HG02759 (cell line): ENCODE measurements around the gene VEGFA.

Experiments used
- ATAC-seq: cut with Tn5 transposase; IDR thresholded peaks from one replicate; pipeline ENCODE4 v1.9.1; 2021; ENCODE audit warnings: mild to moderate bottlenecking, moderate library complexity; ENCODE audit not compliant: unreplicated experiment

VEGFA gene

DNA sequence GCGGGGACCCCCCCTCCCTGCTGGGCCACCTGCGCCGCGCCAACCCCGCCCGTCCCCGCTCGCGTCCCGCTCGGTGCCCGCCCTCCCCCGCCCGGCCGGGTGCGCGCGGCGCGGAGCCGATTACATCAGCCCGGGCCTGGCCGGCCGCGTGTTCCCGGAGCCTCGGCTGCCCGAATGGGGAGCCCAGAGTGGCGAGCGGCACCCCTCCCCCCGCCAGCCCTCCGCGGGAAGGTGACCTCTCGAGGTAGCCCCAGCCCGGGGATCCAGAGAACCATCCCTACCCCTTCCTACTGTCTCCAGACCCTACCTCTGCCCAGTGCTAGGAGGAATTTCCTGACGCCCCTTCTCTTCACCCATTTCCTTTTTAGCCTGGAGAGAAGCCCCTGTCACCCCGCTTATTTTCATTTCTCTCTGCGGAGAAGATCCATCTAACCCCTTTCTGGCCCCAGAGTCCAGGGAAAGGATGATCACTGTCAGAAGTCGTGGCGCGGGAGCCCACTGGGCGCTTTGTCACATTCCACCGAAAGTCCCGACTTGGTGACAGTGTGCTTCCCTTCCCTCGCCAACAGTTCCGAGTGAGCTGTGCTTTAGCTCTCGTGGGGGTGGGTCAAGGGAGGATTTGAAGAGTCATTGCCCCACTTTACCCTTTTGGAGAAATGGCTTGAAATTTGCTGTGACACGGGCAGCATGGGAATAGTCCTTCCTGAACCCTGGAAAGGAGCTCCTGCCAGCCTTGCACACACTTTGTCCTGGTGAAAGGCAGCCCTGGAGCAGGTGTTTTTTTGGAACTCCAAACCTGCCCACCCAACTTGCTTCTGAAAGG, 2.1 kb downstream of the VEGFA start:
- peak; percentile 23 for ATAC-seq

DNA sequence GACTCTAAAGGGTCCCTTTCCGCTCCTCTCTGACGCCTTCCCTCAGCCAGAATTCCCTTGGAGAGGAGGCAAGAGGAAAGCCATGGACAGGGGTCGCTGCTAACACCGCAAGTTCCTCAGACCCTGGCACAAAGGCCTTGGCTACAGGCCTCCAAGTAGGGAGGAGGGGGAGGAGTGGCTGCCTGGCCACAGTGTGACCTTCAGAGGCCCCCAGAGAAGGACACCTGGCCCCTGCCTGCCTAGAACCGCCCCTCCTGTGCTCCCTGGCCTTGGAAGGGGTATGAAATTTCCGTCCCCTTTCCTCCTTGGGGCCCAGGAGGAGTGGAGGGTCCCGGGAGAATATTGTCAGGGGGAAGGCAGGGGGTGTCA, 2.7 kb downstream of the VEGFA start:
- no peak for ATAC-seq

DNA sequence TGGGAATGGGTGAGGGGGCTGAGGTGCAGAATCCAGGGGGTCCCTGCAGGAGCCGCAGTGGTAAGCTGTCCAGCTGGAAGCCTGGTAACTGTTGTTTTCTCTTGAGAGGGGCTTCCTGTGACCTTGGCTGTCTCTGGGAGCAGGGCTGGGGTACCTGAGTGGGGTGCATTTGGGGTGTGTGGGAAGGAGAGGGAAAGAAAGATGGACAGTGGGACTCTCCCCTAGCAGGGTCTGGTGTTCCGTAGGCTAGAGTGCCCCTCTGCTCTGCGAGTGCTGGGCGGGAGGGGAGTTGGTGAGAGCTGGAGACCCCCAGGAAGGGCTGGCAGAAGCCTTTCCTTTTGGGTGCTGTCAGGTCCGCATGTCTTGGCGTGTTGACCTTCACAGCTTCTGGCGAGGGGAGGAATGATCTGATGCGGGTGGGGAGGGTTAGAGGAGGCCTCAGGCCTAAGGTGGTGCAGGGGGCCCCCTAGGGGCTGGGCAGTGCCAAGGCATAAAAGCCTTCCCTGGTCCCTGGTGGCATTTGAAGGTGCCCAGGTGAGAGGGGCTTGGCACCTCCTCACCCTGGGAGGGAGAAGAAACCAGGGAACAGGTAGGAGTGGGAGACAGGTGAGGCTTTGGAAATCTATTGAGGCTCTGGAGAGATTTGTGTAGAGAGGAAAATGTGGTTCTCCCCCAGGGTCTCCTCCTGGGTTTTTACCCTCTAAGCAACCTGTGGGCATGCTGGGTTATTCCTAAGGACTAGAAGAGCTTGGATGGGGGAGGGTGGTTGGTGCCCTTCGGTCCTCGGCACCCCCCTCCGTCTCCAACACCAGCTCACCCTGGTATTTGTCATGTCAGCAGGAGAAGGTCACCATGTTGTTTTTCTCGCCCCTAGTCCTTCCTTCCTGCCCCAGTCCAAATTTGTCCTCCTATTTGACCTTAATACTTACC, 3.3 kb downstream of the VEGFA start:
- ATAC-seq: no peak

DNA sequence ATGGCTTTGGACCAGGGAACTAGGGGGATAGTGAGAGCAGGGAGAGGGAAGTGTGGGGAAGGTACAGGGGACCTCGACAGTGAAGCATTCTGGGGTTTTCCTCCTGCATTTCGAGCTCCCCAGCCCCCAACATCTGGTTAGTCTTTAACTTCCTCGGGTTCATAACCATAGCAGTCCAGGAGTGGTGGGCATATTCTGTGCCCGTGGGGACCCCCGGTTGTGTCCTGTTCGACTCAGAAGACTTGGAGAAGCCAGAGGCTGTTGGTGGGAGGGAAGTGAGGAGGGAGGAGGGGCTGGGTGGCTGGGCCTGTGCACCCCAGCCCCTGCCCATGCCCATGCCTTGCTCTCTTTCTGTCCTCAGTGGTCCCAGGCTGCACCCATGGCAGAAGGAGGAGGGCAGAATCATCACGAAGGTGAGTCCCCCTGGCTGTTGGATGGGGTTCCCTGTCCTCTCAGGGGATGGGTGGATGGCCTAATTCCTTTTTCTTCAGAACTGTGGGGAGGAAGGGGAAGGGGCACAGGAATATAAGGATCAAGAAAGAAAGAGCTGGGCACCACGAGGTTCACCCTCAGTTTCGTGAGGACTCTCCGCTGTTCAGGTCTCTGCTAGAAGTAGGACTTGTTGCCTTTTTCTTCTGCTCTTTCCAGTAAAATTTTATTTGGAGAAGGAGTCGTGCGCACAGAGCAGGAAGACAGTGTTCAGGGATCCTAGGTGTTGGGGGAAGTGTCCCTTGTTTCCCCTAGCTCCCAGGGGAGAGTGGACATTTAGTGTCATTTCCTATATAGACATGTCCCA, 4.2 kb downstream of the VEGFA start:
- ATAC-seq: no peak

DNA sequence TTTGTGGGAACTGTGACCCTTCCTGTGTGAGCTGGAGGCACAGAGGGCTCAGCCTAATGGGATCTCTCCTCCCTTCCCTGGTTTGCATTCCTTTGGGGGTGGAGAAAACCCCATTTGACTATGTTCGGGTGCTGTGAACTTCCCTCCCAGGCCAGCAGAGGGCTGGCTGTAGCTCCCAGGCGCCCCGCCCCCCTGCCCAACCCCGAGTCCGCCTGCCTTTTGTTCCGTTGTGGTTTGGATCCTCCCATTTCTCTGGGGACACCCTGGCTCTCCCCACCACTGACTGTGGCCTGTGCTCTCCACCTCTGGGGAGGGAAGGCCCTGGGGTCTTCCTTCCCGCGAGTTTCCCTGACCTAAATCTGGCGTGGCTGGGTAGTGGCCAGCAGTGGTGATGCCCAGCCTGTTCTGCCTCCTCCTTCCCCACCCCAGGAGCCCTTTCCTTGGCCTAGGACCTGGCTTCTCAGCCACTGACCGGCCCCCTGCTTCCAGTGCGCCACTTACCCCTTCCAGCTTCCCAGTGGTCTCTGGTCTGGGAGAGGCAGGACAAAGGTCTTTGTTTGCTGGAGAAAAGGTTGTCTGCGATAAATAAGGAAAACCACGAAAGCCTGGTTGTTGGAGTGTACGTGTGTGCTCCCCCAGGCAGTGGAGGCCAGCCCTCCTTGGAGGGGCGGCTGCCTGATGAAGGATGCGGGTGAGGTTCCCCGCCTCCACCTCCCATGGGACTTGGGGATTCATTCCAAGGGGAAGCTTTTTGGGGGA, 4.9 kb downstream of the VEGFA start:
- ATAC-seq: no peak

DNA sequence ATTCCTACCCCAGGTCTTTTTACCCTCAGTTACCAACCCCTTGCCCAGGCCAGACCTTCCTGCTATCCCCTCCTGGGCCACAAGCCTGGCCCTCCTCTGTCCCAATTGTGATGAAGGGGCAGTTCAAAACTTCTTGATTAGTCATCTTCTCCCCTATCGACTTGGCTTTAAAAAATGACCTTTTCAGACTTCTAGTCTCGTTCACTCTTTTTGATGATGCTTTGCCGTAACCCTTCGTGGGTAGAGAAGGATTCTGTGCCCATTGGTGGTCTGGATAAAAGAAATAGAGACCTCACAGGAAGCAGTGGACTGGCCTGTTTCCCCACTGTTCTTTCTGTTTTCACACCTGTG, 5.5 kb downstream of the VEGFA start:
- no peak for ATAC-seq

DNA sequence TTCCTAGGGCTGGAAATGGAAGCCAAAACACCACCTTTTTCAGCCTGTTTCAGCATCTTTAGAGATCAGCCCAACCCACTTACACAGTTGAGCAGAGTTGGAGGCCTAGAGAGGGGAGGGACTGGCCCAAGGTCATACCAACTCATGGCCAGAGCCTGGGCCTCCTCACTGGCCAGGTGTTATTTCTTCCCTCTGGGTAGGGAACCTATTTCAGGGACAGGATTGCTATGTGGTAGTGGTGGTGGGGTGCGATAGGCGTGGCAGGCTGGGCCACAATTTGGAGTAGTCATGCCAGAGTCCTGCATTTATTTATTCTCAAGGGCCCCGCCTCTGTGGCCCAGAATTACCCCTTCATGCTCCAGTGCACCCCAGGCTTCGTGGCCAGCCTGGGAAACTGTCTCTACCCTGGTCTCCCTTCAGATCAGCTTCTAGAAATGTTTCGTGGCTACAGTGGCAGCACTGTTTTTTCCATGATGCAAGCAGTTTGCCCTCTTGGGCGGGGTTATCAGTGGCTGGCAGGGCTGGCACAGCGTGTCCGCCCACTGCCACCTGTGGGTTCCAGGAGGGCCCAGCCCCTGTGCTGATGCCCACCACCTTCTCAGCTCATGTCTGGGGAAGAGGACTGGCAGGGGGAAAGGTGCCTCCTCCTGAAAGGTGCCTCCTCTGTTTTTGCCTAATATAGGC, 6.2 kb downstream of the VEGFA start:
- no peak for ATAC-seq

DNA sequence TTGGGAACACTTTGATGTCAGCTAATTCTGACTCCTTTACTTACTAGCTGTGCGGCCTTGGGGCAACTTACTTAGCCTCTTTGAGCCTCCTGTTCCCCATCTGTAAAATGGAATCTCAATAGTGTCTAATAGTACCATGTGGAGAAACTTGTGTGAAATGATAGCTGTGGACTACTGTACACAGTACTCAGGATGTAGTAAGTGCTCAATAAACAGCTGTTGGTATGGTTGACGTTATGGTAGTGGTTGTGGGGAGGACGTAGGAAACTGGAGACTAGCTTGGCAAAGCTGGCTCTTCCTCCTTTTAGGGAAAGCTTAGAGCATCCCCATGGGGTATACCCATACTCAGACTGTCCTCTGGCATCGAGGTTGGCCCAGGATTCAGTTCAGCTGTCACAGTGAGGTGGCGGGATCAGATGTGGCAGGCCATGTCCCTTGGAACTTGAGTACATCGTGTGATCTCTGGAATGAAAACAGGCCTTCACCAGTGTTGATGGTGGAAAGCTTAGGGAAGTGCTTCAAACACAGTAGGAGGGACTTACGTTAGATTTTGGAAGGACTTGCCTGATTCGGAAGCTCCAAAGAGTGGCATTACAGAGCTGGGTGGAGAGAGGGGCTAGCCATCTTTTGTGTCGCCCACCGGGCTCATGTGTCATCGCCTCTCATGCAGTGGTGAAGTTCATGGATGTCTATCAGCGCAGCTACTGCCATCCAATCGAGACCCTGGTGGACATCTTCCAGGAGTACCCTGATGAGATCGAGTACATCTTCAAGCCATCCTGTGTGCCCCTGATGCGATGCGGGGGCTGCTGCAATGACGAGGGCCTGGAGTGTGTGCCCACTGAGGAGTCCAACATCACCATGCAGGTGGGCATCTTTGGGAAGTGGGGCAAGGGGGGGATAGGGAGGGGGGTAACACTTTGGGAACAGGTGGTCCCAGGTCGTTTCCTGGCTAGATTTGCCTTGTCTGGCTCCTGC, 7.1 kb downstream of the VEGFA start:
- ATAC-seq: no peak

DNA sequence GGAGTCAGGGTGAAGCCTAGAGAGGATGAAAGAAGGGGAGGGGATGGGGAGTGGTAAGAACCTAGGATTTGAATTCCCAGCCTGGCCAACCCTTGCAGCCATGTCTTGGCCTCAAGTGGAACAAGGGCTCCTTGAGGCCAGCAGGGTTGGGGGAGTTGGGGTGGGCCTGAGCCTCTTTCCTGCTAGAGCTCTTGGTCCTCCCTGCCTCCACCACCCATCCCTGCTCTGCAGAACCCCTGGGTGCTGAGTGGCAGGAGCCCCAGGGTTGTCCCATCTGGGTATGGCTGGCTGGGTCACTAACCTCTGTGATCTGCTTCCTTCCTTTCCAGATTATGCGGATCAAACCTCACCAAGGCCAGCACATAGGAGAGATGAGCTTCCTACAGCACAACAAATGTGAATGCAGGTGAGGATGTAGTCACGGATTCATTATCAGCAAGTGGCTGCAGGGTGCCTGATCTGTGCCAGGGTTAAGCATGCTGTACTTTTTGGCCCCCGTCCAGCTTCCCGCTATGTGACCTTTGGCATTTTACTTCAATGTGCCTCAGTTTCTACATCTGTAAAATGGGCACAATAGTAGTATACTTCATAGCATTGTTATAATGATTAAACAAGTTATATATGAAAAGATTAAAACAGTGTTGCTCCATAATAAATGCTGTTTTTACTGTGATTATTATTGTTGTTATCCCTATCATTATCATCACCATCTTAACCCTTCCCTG, 8.3 kb downstream of the VEGFA start:
- no peak for ATAC-seq

DNA sequence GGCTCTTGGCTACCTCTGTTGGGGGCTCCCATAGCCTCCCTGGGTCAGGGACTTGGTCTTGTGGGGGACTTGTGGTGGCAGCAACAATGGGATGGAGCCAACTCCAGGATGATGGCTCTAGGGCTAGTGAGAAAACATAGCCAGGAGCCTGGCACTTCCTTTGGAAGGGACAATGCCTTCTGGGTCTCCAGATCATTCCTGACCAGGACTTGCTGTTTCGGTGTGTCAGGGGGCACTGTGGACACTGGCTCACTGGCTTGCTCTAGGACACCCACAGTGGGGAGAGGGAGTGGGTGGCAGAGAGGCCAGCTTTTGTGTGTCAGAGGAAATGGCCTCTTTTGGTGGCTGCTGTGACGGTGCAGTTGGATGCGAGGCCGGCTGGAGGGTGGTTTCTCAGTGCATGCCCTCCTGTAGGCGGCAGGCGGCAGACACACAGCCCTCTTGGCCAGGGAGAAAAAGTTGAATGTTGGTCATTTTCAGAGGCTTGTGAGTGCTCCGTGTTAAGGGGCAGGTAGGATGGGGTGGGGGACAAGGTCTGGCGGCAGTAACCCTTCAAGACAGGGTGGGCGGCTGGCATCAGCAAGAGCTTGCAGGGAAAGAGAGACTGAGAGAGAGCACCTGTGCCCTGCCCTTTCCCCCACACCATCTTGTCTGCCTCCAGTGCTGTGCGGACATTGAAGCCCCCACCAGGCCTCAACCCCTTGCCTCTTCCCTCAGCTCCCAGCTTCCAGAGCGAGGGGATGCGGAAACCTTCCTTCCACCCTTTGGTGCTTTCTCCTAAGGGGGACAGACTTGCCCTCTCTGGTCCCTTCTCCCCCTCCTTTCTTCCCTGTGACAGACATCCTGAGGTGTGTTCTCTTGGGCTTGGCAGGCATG, 9.2 kb downstream of the VEGFA start:
- ATAC-seq: no peak

DNA sequence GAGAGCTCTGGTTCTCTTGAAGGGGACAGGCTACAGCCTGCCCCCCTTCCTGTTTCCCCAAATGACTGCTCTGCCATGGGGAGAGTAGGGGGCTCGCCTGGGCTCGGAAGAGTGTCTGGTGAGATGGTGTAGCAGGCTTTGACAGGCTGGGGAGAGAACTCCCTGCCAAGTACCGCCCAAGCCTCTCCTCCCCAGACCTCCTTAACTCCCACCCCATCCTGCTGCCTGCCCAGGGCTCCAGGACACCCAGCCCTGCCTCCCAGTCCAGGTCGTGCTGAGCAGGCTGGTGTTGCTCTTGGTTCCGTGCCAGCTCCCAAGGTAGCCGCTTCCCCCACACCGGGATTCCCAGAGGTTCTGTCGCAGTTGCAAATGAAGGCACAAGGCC, 9.8 kb downstream of the VEGFA start:
- ATAC-seq: no peak

DNA sequence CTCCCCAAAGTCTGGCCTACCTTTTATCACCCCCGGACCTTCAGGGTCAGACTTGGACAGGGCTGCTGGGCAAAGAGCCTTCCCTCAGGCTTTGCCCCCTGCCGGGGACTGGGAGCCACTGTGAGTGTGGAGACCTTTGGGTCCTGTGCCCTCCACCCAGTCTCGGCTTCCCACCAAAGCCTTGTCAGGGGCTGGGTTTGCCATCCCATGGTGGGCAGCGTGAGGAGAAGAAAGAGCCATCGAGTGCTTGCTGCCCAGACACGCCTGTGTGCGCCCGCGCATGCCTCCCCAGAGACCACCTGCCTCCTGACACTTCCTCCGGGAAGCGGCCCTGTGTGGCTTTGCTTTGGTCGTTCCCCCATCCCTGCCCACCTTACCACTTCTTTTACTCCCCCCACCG, 10.3 kb downstream of the VEGFA start:
- ATAC-seq: no peak

DNA sequence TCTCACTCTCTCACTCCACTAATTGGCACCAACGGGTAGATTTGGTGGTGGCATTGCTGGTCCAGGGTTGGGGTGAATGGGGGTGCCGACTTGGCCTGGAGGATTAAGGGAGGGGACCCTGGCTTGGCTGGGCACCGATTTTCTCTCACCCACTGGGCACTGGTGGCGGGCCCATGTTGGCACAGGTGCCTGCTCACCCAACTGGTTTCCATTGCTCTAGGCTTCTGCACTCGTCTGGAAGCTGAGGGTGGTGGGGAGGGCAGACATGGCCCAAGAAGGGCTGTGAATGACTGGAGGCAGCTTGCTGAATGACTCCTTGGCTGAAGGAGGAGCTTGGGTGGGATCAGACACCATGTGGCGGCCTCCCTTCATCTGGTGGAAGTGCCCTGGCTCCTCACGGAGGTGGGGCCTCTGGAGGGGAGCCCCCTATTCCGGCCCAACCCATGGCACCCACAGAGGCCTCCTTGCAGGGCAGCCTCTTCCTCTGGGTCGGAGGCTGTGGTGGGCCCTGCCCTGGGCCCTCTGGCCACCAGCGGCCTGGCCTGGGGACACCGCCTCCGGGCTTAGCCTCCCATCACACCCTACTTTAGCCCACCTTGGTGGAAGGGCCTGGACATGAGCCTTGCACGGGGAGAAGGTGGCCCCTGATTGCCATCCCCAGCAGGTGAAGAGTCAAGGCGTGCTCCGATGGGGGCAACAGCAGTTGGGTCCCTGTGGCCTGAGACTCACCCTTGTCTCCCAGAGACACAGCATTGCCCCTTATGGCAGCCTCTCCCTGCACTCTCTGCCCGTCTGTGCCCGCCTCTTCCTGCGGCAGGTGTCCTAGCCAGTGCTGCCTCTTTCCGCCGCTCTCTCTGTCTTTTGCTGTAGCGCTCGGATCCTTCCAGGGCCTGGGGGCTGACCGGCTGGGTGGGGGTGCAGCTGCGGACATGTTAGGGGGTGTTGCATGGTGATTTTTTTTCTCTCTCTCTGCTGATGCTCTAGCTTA, 11.2 kb downstream of the VEGFA start:
- no peak for ATAC-seq

DNA sequence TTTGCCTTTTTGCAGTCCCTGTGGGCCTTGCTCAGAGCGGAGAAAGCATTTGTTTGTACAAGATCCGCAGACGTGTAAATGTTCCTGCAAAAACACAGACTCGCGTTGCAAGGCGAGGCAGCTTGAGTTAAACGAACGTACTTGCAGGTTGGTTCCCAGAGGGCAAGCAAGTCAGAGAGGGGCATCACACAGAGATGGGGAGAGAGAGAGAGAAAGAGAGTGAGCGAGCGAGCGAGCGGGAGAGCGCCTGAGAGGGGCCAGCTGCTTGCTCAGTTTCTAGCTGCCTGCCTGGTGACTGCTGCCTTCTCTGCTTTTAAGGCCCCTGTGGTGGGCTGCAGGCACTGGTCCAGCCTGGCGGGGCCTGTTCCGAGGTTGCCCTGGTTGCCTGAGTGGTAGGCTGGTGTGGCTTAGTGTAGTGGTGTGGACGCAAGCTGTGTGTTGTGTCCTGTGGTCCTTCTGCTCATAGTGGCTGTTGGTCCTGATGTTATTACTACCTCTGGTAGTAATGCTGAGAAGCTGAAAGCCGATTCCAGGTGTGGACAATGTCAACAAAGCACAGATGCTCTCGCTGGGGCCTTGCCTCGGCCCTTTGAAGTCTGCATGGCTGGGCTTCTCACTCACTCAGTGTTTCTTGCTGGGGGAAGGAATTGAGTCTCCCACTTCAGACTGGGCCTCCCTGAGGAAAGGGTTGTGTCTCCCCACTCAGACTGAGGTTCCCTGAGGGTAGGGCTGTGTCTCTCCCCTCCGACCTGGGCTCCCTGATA, 12.1 kb downstream of the VEGFA start:
- no peak for ATAC-seq

DNA sequence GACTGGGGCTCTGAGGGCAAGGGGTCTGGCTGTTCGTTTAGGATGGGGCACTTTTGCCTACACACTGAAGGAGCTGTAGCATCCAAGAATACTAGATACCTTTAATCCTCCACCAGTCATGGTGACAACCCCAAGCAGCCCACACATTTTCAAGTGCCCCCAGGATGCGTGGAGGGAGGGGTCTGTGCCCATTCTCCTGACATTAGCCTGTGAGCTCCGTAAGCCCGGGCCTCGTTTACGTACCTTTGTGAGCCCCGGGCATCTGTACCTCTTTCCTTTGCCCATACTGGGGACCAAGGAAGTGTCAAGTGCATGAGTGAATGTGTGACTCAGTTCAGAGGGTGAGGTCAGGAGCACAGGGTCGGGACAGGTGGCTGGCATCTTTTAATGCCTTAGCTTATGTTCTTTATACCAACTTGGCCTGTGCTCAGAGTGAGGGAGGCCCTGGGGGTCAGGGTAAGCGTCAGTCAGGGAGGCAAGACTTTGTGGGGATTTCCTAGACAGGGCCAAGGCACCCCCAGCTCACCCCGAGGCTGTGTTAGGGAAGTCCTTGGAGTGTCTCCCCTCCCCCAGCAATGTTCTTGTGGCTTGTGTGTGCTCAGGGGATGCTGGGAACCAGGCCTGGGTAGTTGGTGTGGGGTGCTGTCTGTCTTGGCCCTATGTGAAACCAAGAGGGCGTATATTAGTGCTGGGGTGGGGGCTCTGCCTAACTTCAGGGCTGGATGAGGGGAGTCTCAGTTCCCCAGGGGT, 12.9 kb downstream of the VEGFA start:
- ATAC-seq: no peak
